SIG-M5 treated with dmso at 0.1 percent for 504 hours (cell line): ENCODE results near the gene DNAJB13.

Source experiments
- DNase-seq: peaks from one replicate; lab custom pipeline; 2025; ENCODE audit not compliant: unreplicated experiment; lab: John Stamatoyannopoulos, UW

The DNAJB13 gene

DNA sequence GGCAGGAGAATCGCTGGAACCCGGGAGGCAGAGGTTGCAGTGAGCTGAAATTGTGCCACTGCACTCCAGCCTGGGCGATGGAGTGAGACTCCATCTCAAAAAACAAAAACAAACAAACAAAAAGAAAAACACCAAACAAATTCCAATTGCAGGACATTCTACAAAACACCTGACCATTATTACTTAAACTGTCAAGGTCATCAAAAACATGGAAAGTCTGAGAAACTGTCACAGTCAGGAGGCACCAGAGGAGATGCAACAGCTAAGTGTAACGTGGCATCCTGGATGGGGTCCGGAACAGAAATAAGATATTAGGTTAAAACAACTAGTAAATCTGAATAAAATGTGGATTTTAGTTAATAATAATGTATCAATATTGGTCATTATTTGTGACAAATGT is 914 bp upstream of the DNAJB13 start:
- DNase-seq = no peak

DNA sequence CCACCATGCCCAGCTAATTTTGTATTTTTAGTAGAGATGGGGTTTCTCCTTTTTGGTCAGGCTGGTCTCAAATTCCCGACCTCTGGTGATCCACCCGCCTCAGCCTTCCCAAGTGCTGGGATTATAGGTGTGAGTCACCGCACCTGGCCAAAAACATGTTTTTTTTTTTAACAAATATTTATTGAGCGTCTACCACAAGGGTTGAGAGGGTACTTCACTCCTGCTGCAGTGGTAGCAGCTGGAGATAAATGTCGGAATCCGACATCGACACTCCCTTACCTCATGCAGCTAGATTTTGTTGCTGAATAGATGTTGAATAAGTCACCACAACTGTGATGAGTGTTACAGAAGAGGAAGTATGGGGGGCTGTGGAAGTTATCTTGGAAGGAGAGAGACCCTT is 971 bp downstream of the DNAJB13 start:
- DNase-seq = no peak

DNA sequence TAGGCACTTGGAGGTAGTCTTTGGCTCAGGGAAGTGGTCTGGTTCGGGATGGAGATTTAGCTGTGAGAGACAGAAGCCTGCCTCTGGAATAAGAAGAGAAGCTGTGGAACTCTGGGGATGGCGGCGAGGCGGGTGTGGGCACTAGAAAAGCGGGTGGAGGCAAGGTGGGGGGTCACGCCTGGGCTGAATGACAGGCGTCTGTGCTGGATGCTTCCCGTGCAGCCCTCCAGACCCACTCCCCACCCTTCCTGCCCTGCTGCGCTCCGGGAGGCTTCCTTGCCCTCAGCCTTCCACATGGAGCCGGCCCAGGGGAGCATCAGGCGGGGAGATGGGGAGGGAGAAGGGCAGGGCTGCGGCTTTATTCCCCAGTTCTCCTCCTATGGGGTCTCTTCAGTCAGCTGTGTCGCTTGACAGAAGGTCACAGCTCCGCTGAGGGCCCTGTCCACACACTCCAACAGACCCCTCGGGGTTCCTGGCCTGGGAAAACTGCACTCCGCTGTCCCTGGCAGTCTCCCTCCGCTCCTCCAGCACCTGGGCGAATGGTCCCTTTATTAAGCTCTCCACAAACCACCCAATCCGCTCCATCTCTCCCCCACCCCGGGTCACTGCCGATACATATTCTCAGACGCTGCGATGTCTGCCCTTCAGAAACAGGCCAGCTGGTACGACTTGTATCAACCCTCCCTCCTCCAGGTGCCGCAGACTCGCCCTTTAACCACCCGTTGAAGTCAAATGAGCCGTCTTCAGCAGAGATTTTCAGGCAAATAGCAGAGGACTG is 6.2 kb downstream of the DNAJB13 start:
- DNase-seq = no peak

DNA sequence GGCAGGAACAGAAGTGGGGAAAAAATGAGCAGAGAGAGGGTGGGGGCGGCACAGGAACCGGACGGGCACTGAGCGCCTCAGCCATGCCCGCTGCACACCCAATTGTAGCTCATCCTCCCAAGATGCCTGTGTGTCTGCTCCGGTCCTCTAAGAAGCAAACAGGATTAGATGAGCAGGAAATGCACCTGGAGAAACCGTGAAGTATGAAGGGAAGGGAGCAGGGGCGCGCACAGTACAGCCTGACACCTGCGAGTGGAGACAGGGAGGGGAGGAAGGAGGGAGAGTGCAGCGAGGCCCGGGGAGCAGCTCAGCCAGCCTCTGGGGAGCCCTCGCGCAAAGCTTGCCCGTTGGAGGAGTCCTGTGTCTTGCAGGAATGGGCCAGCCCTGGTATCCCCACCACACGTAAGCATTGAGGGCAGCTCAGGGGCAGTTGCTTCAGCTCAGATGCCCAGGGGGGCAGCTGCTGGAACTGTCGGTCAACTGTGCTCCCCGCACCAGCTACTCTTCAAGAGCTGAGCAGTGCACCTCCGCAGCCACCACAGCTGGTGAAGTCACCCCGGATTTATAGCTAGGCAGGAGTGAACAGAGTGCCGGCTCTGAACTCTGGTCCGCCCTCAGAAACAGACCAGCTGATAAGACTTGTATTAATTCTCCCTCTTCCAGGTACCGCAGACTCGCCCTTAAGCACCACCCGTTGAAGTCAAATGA is 7.0 kb downstream of the DNAJB13 start:
- DNase-seq = no peak

DNA sequence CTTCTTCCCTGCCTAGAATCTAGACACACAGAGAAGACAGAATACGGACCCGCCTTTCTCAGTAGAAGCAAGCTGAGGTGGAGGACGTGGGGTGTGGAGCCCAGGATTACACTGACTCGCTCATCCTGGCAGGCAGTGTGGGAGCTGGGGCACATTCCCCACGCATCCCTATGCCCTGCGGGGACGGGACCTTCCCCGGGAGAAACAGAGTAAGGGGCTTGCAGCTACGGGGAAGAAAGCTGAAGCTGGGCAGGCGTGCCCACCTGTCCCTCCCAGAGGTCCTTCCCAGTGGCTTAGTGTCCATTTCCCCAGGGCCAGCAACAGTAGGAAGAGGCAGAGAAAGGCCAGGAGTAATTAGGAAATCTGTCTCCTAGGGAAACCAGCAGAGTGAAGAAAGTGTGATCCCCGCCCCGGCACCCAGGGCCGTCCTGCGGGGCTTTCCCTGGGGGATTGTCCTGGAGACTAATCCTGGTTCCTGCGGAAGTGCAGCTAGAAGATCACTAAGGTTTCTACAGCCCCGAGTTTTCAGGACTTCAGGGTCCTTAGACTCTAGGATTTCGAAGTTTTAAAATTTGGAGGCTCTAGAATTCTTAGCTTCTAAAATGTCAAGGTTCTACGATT is 7.8 kb downstream of the DNAJB13 start:
- no peak for DNase-seq

DNA sequence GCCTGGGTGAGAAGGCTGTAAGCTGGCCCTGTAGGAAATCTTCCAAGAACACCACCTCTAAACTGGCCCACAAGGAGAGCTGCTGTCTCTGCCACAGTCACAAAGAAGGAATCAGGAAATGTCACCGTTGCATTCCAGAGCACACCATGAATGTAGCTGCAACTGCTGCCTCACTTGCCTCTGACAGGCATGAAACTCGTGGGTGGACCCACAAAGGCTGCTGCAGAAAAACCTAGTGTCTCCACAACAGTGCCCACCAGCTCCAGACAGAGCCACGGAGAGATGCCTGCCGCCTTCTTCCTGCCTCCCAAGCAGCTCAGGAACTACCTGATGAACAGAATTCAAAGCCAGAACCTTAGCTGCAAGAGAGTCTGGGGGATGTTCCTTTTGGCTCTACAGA is 10.5 kb downstream of the DNAJB13 start:
- DNase-seq = no peak

DNA sequence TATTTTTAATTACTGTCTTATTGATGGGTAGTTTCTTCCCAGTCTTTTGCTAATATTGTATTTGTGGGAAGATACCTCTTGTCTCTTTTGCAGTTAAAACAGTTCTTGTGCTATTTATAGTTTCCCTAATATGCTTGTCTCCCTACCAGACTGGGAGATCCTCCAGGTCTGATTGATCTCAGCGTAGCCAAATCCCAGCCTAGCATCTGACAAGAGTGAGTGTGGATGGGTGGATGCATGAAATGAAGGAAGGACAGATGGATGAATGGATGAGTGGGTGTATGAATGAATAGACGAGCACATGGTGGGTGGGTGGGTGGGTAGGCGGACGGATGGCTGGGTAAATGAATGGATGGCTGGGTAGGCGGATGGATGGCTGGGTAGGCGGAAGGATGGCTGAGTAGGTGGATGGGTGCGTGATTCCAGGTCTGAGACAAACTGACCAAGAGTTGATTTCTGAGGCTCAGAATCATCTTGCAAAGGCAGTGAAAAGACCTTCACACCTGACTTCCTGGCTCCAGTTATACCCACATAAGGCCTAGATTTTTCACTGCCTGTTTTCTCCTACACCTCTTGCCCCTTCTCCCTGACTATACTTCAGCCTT is 11.4 kb downstream of the DNAJB13 start:
- DNase-seq = no peak

DNA sequence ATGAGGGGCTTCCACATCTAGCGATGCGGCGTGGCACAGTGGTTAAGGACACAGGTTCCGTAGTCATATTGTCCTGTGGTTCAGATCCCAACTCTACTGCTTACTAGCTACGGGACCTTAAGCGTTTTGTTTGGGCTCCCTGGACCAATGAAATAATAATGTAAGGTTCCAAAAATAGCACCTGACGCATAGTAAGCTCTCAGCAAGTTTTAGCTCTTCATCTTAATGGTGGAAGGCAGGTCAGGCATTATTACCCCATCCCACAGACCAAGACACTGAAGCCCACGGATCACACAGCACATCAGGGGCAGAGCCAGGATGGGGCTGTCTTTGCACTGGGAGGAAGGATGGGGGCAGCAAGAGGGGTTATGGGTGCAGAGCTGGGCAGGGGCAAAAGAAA is 13.0 kb downstream of the DNAJB13 start:
- no peak for DNase-seq

DNA sequence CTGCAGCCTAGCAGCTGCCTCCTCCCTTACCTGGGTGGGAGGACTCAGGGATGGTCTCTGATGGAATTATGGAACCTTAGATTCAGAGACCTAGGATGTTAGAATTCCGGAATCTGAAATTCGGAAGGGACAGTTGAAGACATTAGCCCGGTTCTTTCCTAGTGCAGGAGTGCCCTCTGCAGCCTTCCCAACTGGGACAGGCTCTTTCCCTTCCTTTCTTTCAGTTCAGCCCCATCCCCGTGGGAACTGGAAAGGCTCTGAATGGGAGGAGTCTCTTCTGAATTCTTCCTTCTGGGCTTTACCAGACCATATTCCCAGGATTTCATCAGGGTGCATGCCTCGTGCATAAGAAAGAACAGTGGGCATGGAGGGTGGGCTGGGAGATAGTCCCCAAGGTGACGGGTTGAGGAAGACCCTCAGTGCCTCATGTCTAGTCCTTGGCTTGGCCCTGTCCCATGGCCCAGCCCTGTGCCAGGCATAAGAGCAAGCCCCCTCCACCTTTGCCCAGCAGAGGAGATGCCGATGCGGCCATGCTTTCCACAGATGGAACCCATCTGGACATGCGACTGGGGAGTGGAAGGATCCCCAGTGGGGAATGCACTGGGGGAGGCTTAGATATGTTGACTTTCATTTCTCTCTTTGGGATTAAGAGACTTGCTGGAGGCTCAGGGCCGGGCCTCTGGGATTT is 14.4 kb downstream of the DNAJB13 start:
- DNase-seq = no peak

DNA sequence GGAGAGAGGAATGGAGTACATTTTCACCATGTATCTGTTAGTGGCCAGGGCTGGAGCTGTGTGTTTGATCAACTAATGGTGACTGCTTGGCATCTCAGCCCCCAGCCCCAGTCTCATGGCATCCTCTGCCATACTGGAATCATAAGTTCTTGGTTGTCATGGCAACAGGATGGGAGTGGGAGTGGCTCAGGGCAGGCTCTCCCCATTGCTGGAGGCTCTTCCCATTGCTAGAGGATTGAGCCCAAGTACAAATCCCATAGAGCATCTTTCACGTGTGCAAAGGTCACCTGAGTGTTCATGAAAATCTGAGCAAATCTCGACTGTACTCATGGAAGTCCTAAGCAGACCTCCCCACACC is 14.9 kb downstream of the DNAJB13 start:
- DNase-seq = no peak

DNA sequence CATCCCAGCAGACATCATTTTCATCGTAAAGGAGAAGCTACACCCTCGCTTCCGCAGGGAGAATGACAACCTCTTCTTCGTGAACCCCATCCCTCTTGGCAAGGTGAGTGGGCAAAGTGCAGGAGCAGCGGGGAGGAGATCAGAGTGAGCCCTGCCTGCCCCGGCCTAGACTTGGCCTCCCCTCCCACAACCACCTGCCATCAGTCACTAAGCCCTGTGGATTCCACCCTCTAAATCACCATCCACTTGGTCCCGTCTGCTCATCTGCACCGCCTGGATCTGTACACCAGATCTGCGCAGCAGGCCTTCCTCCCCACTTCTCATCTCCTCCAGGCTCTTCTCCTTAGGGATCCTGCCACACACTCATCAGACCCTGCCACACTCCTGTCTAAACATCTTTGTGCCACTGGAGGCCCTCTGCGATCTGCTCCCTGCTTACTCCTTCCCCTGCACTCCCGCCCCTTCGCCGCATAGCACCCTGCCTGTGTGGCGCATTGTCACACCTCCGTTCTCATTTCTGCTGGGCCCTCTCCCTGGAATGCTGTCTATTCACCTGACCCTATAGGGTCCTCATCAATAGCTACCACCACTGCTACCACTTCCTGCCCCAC is 17.6 kb downstream of the DNAJB13 start:
- DNase-seq = no peak

DNA sequence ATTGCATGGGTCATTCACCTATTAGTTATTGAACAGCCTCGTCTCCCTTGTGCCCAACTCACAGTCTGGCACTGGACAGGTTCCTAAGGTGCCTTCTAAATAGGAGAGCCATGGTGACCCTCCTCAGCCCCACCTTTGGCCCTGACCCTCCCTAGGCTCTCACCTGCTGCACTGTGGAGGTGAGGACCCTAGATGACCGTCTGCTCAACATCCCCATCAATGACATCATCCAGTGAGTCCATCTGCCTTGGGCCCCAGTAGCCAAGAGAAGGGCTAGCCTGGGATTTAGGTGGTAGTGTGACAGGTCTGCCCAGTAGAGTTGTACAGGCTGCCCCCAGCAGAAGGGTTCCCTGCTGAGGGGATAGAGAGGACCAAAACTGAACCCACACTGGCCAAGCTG is 18.3 kb downstream of the DNAJB13 start:
- no peak for DNase-seq

DNA sequence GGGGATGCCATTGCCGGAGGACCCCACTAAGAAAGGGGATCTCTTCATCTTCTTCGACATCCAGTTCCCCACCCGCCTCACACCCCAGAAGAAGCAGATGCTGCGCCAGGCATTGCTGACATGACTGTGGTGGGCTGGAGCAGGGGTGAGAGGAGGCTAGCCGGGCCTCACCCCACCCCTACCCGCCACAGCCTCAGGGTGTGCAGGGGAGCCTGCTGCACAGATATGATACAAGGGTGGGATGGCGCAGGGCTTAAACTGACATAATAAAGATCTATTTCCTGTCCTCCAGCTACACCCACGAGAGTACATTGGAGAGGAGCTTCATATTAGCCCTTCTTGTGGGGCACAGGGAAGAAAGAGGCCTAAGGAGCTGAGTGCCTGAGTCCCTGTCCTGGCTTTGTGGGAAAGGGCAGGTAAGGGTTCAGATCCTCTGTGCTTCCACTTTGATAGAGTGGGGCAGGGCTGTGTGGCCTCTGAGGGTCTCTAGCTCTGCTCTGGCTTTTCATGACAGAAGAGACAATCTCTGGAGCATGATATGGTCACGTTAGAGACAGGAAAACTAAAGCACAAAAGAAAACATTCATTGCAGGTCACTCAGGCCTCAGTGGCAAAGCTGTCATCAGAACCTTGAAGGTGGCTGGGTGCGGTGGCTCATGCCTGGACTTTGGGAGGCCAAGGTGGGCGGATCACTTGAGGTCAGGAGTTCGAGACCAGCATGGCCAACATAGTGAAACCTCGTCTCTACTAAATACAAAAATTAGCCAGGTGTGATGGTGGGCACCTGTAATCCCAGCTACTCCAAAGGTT is 19.4 kb downstream of the DNAJB13 start:
- DNase-seq = no peak

DNA sequence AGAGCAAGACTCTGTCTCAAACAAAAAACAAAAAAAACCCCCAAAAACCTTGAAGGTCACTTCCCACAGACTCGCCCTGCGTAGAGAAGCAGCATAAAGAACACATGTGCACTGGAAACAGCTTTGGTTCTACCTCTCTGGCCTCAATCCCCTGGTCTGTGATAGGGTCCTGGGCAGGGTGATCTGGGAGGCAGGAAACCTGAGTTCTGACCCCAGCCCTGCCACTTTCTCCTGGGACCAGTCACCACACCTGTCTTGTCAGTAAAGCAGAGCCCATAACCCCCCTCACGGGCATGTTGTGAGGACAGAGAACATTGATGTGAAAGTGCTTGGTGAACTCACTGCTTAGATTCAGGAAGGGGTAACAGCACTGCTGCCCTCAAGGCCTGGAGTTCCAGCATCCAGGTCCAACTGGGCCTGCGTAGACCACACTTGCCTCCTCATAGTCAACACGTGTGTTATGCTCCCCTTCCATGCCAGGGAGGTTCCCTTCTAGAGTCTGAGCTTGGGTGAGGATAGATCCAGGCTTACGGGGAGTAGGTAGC is 20.4 kb downstream of the DNAJB13 start:
- DNase-seq = no peak

DNA sequence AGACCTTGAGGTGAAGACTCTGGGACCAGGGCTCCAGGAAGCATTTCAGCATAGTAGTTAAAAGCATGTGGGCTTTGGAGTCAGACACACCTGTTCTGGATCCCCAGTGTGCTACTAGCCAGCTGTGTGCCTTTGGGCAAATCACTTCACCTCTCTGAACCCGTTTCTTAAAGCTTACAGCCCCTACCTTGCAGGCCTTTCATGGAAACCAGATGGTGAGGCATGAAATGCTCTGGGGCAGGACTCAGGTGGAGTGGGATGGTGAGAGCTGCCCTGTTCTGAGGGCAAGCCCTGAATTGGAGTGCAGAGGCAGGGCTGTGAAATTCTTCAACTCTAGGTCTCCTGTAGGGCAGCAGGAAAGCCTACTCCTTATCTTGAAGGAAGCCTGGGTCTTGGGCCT is 21.4 kb downstream of the DNAJB13 start:
- DNase-seq = no peak

DNA sequence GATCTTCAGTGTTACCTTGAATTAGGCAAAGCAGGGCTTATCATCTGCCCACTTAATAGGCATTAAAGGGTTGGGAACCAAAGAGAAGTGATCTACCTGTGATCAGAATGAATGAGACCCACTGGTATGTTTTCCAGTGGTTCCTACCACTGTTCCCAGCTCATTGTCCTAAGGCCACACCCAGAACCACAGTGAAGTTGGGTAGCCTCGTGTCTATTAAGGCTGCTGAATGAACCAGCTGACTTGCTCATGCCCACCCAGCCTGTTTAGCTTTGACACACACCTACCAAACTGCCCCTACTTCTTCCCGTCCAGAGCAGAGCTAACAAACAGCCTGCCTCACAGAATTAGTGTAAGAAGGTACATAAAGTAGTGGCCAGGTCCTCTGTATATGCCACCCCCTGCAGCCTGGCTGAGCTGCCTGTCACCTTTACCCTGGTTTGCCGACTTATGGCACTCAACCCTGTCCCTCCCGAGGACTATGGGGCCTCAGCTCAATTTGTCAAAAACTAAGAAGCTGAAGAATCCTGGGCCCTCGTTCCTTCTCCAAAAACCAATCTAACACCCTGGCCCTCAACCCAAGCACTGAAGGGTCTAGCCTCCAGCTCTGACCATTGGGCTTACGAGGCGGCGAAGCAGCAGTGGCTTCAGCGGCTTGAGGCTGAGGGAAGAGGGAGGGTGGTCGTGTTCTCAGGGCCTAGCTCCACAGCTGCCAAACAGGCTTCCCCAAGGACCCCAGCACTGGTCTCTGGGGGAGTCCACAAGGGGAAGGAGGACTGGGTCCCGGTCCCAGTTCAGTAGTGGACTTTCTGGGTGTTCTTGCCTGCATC is 22.0 kb downstream of the DNAJB13 start:
- DNase-seq = no peak

DNA sequence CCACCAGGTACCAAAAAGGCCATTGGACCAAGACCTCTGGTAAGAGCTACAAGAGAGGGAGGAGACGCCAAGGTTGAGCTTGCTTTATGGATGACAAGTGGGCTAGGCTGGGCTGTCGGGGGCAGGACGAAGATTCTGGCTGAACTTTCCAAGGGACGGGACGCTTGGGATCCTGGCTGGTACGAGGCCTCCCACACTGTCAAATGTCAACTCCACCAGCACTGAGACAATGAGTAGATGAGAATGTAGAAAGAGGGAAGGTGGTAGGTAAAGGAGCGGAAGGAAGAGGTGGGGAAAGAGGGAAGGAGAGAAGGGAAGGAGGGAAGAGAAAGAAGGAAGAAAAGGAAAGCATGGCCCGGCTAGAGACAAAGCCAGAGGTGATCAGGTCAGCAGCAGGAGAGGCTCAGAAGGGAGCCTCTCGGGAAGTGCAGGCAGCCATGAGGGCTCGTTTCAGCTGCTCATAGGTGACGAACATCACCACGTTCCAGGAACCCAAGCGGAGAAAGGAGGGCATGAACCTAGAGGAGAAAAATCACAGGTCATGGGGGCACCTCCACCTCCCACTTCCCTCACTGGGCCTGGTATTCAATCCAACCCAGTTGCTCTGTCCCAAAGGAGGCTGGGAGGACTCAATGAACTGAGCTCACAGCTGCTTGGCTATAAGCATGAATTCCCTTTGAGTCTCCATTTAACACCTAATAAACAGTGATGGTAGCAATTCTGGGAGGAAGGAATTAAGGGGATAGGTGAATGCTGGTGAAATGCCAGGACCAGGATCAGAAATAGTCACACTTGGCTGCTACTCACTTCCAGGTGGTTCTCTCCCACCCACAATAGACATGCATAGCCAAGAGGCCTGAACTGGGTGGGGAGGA is 24.0 kb downstream of the DNAJB13 start:
- no peak for DNase-seq

DNA sequence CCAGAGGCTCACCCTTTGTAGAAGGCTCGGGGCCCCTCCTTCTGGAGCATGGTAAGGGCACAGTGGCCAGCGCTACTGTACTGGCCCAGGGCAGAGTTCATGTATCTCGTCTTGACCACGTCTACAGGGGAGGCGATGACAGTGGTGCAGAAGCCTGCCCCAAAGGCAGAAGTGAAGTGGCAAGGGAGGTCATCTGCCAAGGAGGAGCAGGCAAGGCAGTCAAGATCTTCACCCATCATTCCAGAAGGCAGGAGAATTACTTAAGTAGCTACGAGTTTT is 24.6 kb downstream of the DNAJB13 start:
- DNase-seq = no peak
